DOHH2 (cell line): ENCODE data around the gene CALB2.

ENCODE experiments used
- H3F3A ChIP-seq: fragments of 200-600 bp; sonication (generic), shearing (Covaris generic); 2 replicates; pipeline ENCODE4 v1.6.0; 2016; ENCODE audit warnings: antibody characterized with exemption, mild to moderate bottlenecking; ENCODE audit not compliant: control insufficient read depth, insufficient read depth
- H3K27ac ChIP-seq: fragments of 200-600 bp; sonication (generic); 2 replicates; pipeline ENCODE4 v1.5.1; 2014; ENCODE audit warnings: low read depth, mild to moderate bottlenecking, low read length, moderate library complexity
- H3K27me3 ChIP-seq: fragments of 200-600 bp; sonication (generic); 2 replicates; pipeline ENCODE4 v1.6.1; 2014; ENCODE audit warnings: mild to moderate bottlenecking, low read length, mixed read lengths; ENCODE audit not compliant: control insufficient read depth
- H3K36me3 ChIP-seq: fragments of 200-600 bp; sonication (generic); 2 replicates; pipeline ENCODE4 v1.6.1; 2014; ENCODE audit warnings: mild to moderate bottlenecking, low read length, moderate library complexity, mixed read lengths; ENCODE audit not compliant: control insufficient read depth
- H3K4me1 ChIP-seq: fragments of 200-600 bp; sonication (generic); 2 replicates; pipeline ENCODE4 v1.6.1; 2014; ENCODE audit warnings: mild to moderate bottlenecking, low read length, mixed read lengths; ENCODE audit not compliant: control insufficient read depth
- H3K4me2 ChIP-seq: fragments of 200-600 bp; sonication (generic); 2 replicates; pipeline ENCODE4 v1.6.0; 2014; ENCODE audit warnings: mild to moderate bottlenecking, low read length, moderate library complexity
- H3K4me3 ChIP-seq: fragments of 200-600 bp; sonication (generic); 2 replicates; pipeline ENCODE4 v1.5.1; 2014; ENCODE audit warnings: mild to moderate bottlenecking, low read length, mixed read lengths
- H3K79me2 ChIP-seq: fragments of 200-600 bp; sonication (generic); 2 replicates; pipeline ENCODE4 v1.6.1; 2014; ENCODE audit warnings: mild to moderate bottlenecking, low read length, mixed read lengths; ENCODE audit not compliant: control insufficient read depth
- H3K9me2 ChIP-seq: fragments of 200-600 bp; sonication (generic); replicated peaks from 2 replicates; pipeline ENCODE4 v1.6.1; 2014; ENCODE audit warnings: mild to moderate bottlenecking, low read length, mixed read lengths; ENCODE audit not compliant: control insufficient read depth
- H3K9me3 ChIP-seq: fragments of 200-600 bp; sonication (generic); 2 replicates; pipeline ENCODE4 v1.6.1; 2014; ENCODE audit warnings: antibody characterized with exemption, low read length, mixed read lengths; ENCODE audit not compliant: control insufficient read depth, insufficient read depth
- H4K20me1 ChIP-seq: fragments of 200-600 bp; sonication (generic); 2 replicates; pipeline ENCODE4 v1.6.0; 2014; ENCODE audit warnings: low read depth, mild to moderate bottlenecking, antibody characterized with exemption, low read length, moderate library complexity; ENCODE audit not compliant: control insufficient read depth, insufficient read depth
- CTCF ChIP-seq: fragments of 200-600 bp; sonication (generic); IDR thresholded peaks from one replicate; pipeline ENCODE4 v1.5.1; 2014; ENCODE audit warnings: antibody characterized with exemption, mild to moderate bottlenecking, low read depth, low read length; ENCODE audit not compliant: poor library complexity, severe bottlenecking
- EZH2phosphoT487 ChIP-seq: fragments of 200-600 bp; sonication (generic); IDR thresholded peaks from 2 replicates; pipeline ENCODE4 v1.6.1; 2017; ENCODE audit warnings: borderline replicate concordance, mild to moderate bottlenecking, antibody characterized with exemption, low read length, moderate library complexity, mixed read lengths

The CALB2 gene

GRCh38 chr16:71383054-71383773 lies 24.7 kb downstream of the CALB2 start:
- H3K9me2 ChIP-seq = no peaks in the 10 kb centered on the region
- TF ChIP-seq CTCF (no peak), EZH2phosphoT487 (no peak)

GRCh38 chr16:71384073-71384724 lies 25.7 kb downstream of the CALB2 start:
- Histone ChIP-seq H3K79me2 (no peaks in the 10 kb centered on the region), H3K36me3 (no peaks in the 10 kb centered on the region), H4K20me1 (no peaks in the 10 kb centered on the region), H3K4me2 (no peak overlapping the region), H3K4me1 (peaks cover 7% of the 10 kb centered on the region; the same call in 1 of the 2 replicates), H3F3A (no peaks in the 10 kb centered on the region), H3K27me3 (no peaks in the 10 kb centered on the region), H3K9me3 (no peaks in the 10 kb centered on the region), H3K27ac (no peak overlapping the region), H3K9me2 (no peaks in the 10 kb centered on the region), H3K4me3 (no peak overlapping the region)
- no peak for TF ChIP-seq CTCF
- TF ChIP-seq EZH2phosphoT487 = no peak

More at GRCh38 chr16:71383054-71383773, 24.7 kb downstream of the CALB2 start:
- no peaks in the 10 kb centered on the region for H3K36me3 ChIP-seq
- H3K4me2 ChIP-seq = no peak overlapping the region
- no peaks in the 10 kb centered on the region for H3K9me3 ChIP-seq
- H3K79me2 ChIP-seq = no peaks in the 10 kb centered on the region
- H4K20me1 ChIP-seq = no peaks in the 10 kb centered on the region
- no peaks in the 10 kb centered on the region for H3F3A ChIP-seq
- H3K4me3 ChIP-seq = no peak overlapping the region
- H3K27me3 ChIP-seq = no peaks in the 10 kb centered on the region
- peaks cover 7% of the 10 kb centered on the region; the same call in 1 of the 2 replicates for H3K4me1 ChIP-seq
- no peak overlapping the region for H3K27ac ChIP-seq

GRCh38 chr16:71387045-71387871 lies 28.7 kb downstream of the CALB2 start:
- Histone ChIP-seq H3K4me1 (peaks cover 7% of the 10 kb centered on the region; the same call in 1 of the 2 replicates), H3K4me3 (no peak overlapping the region), H3K9me2 (no peaks in the 10 kb centered on the region), H3K9me3 (no peaks in the 10 kb centered on the region), H3F3A (no peaks in the 10 kb centered on the region), H3K36me3 (no peaks in the 10 kb centered on the region), H4K20me1 (no peaks in the 10 kb centered on the region), H3K4me2 (no peak overlapping the region; the same call in 1 of the 2 replicates), H3K79me2 (no peaks in the 10 kb centered on the region), H3K27me3 (no peaks in the 10 kb centered on the region), H3K27ac (no peak overlapping the region)
- TF ChIP-seq CTCF (no peak), EZH2phosphoT487 (no peak)
